ENCODE data around the gene ABL2. TPM values are rescaled to one million over a fixed set of nuclear protein-coding genes. Genes with fewer than 3 reads are reported as not detected.

The ABL2 gene
- polyA plus RNA-seq, 12 donors = 7.1 to 12.6 (median 8.2) TPM; not detected in 1

GRCh38 chr1:179055937-179056336 lies 173.5 kb downstream of the ABL2 start:
- no peak for DNase-seq

- DNase-seq = no peak
These were observed 176.0 kb downstream of the ABL2 start for GRCh38 chr1:179053486-179053885.

- no peak for DNase-seq
These were observed 176.7 kb downstream of the ABL2 start for GRCh38 chr1:179052776-179053175.

Other genes starting within 250 kb of the ABL2 start
- gene FAM20B, start 203.8 kb downstream of the ABL2 start, polyA plus RNA-seq (ENCODE audit: insufficient read length in 12 of 12) = 10 to 100 TPM in 11 of 12 donors, not detected in 1; 24.8 to 35.6 (median 30.1) TPM
- 10 to 100 TPM in 11 of 12 donors, not detected in 1; 12.4 to 20.8 (median 15.3) TPM for gene TOR3A, start 147.6 kb downstream of the ABL2 start, polyA plus RNA-seq (ENCODE audit: insufficient read length in 12 of 12)
- 10 to 100 TPM in 7 of 12 donors, 1 to 10 TPM in 4, not detected in 1; 8.5 to 13.5 (median 11.3) TPM for gene SOAT1, start 64.1 kb upstream of the ABL2 start, polyA plus RNA-seq (ENCODE audit: insufficient read length in 12 of 12)
- under 1 TPM in 8 of 12 donors, not detected in 4; 0.10 to 0.25 (median 0.21) TPM for gene AXDND1, start 136.3 kb upstream of the ABL2 start, polyA plus RNA-seq (ENCODE audit: insufficient read length in 12 of 12)

All from muscle of arm (tissue), 12 donors.